ENCODE data around the gene SLX9.

GRCh38 chr21:44898851-44899767, 40.7 kb upstream of the SLX9 start:
- TF ChIP-seq CTCF (conservative IDR thresholded peaks at IDR 0.05; ENCODE audit: low read depth, low read length), result no peak
- no peak for TF ChIP-seq EZH2 (IDR thresholded peaks at IDR 0.05; ENCODE audit: low read length, unreplicated experiment)
- no peak for TF ChIP-seq EZH2phosphoT487 (IDR thresholded peaks at IDR 0.05; ENCODE audit: borderline replicate concordance, low read length)
